Activated CD8-positive, alpha-beta memory T cell treated with anti-CD3 and anti-CD28 coated beads, Interleukin-2, amount 50 U/mL, for 1 hour (primary cell): ENCODE results near the gene HOXA5.

Experiments used
- DNase-seq: peaks from one replicate; pipeline ENCODE4 v3.0.0-alpha.2; 2020; ENCODE audit errors: extremely low read depth

Gene HOXA5

GRCh38 chr7:27107391-27108381, 35.8 kb downstream of the HOXA5 start:
- DNase-seq = no peak

- no peak for DNase-seq
Measured at GRCh38 chr7:27106901-27107240, 36.6 kb downstream of the HOXA5 start.

GRCh38 chr7:27106181-27106900, 37.1 kb downstream of the HOXA5 start:
- DNase-seq = no peak

GRCh38 chr7:27105301-27106031, 38.0 kb downstream of the HOXA5 start:
- DNase-seq = no peak

GRCh38 chr7:27104341-27105058, 39.0 kb downstream of the HOXA5 start:
- no peak for DNase-seq

GRCh38 chr7:27103489-27104226, 39.8 kb downstream of the HOXA5 start:
- DNase-seq = no peak

- no peak for DNase-seq
Measured at GRCh38 chr7:27102581-27103442, 40.7 kb downstream of the HOXA5 start, which contains the start of gene HOXA2. TSS of gene HOXA2 (minus strand) at chr7:27102683. CDS start at chr7:27102500, 183 bp downstream.

GRCh38 chr7:27101957-27102580, 41.4 kb downstream of the HOXA5 start:
- DNase-seq = no peak

- DNase-seq = no peak
Measured at GRCh38 chr7:27101171-27101956, 42.1 kb downstream of the HOXA5 start.

GRCh38 chr7:27100694-27101170, 42.7 kb downstream of the HOXA5 start:
- no peak for DNase-seq

GRCh38 chr7:27099453-27100370, 43.8 kb downstream of the HOXA5 start:
- no peak for DNase-seq

- DNase-seq = no peak
Measured at GRCh38 chr7:27098578-27099451, 44.7 kb downstream of the HOXA5 start.

GRCh38 chr7:27097686-27098577, 45.5 kb downstream of the HOXA5 start:
- no peak for DNase-seq

- DNase-seq = no peak
Measured at GRCh38 chr7:27096768-27097514, 46.5 kb downstream of the HOXA5 start.
